ENCODE results near the gene EFCC1. TPM values are rescaled to one million over a fixed set of nuclear protein-coding genes. Genes with fewer than 3 reads are reported as not detected.

The EFCC1 gene
- total RNA-seq, 1 experiment from 2014 or later = 0.39 TPM

DNA sequence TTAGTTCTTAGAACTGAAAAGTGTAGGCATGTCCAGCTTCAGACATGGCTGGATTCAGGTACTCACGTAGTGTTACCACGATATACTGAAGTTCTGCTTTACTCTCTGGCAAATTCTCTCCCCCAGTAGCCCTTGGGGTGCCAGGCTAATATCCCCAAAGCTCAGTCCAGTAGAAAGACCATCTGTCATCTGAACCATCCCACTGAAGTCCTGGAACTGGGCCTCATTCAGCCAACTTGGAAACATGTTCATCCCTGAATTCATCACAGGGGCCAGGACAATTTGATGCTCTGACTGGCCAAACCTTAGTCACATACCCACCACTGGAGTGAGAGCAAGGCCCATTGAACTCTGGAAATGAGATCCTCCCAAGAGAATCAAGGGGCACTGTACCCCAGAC lies 8.2 kb downstream of the EFCC1 start:
- TF ChIP-seq, protein P1, sequence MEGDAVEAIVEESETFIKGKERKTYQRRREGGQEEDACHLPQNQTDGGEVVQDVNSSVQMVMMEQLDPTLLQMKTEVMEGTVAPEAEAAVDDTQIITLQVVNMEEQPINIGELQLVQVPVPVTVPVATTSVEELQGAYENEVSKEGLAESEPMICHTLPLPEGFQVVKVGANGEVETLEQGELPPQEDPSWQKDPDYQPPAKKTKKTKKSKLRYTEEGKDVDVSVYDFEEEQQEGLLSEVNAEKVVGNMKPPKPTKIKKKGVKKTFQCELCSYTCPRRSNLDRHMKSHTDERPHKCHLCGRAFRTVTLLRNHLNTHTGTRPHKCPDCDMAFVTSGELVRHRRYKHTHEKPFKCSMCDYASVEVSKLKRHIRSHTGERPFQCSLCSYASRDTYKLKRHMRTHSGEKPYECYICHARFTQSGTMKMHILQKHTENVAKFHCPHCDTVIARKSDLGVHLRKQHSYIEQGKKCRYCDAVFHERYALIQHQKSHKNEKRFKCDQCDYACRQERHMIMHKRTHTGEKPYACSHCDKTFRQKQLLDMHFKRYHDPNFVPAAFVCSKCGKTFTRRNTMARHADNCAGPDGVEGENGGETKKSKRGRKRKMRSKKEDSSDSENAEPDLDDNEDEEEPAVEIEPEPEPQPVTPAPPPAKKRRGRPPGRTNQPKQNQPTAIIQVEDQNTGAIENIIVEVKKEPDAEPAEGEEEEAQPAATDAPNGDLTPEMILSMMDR (IDR thresholded peaks at IDR 0.05; ENCODE audit: insufficient read depth in 1 of 2, low read depth in 1 of 2, low read length in 1 of 2, severe bottlenecking in 1 of 2, unreplicated experiment in 1 of 2) = no peak
- no TSS peak for BruUV-seq (replicated peaks)
- Mint-ChIP-seq H3K27me3 (ENCODE audit: insufficient read depth, unreplicated experiment) (no peaks in the 10 kb centered on the region), H3K27ac (ENCODE audit: unreplicated experiment) (no peak overlapping the region), H3K4me1 (ENCODE audit: low read depth, unreplicated experiment) (peaks cover 15% of the 10 kb centered on the region), H3K9me3 (ENCODE audit: unreplicated experiment) (no peaks in the 10 kb centered on the region), H3K36me3 (ENCODE audit: insufficient read depth, unreplicated experiment) (no peaks in the 10 kb centered on the region), H3K4me3 (ENCODE audit: unreplicated experiment) (no peak overlapping the region)
- Histone ChIP-seq H3K9me3 (no peaks in the 10 kb centered on the region), H3K27me3 (replicated peaks; ENCODE audit: control insufficient read depth, insufficient read depth, low read length) (no peaks in the 10 kb centered on the region), H3K36me3 (ENCODE audit: control insufficient read depth, insufficient read depth, low read length) (no peaks in the 10 kb centered on the region), H3K4me1 (no peaks in the 10 kb centered on the region), H3K4me3 (ENCODE audit: low read depth, low read length) (no peak overlapping the region)
- ChIA-PET POLR2A (interaction anchor here (1.0 kb wide), 1 partner anchor 15 kb away, joined by 3 read pairs; the partner anchor contains the start of gene CFAP92), CTCF (no interaction called here)
- intact Hi-C loops (cut with micrococcal nuclease; ENCODE audit: unreplicated experiment) = no loop called here
- DNase-seq = no peak

DNA sequence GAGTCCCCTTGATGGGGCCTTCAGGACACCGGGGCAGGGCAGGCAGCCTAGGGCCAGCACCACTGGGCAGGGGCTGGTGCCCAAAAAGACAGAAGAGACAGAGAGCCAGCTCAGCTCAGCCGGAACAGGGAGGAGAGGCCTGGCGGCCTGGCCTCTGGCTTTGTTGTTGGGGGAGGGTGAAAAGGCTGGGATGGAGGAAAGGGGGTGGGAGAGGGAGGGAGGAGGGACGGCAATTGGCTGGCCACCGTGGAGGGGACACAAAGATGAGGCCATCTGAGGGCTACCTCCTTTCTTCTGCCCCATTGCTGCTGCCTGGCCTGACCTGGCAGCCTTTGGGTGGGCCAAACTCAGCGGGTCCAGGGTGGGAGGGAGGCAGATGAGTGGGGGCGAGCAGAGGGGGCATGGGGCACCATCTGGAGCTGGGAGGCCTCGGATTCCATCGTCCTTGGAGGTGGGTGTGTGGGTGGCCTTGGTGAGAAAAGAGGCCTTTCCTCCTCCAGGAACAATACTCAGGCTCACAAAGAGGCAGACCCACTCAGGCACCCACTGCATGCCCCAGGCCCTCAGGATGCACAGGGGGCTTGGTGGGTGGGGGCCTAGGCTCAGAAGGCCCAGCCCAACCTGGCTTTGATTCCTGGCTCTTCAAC lies 9.3 kb downstream of the EFCC1 start:
- Histone ChIP-seq H3K36me3 (ENCODE audit: control insufficient read depth, insufficient read depth, low read length) (no peaks in the 10 kb centered on the region), H3K4me3 (ENCODE audit: low read depth, low read length) (no peak overlapping the region), H3K27me3 (replicated peaks; ENCODE audit: control insufficient read depth, insufficient read depth, low read length) (no peaks in the 10 kb centered on the region), H3K9me3 (no peaks in the 10 kb centered on the region), H3K4me1 (no peaks in the 10 kb centered on the region)
- intact Hi-C loops (cut with micrococcal nuclease; ENCODE audit: unreplicated experiment) = loop anchor here (2.0 kb wide), 1 partner anchor 16 kb away; no protein-coding TSS in a partner anchor
- no peak overlapping the region for H3K27ac Mint-ChIP-seq (ENCODE audit: unreplicated experiment)
- POLR2A ChIA-PET = no interaction called here
- TF ChIP-seq, protein P1 (IDR thresholded peaks at IDR 0.05; ENCODE audit: insufficient read depth in 1 of 2, low read depth in 1 of 2, low read length in 1 of 2, severe bottlenecking in 1 of 2, unreplicated experiment in 1 of 2) = no peak
- BruUV-seq (replicated peaks) = no TSS peak
- CTCF ChIA-PET = no interaction called here
- H3K9me3 Mint-ChIP-seq (ENCODE audit: unreplicated experiment) = no peaks in the 10 kb centered on the region
- H3K4me3 Mint-ChIP-seq (ENCODE audit: unreplicated experiment) = no peak overlapping the region
- H3K4me1 Mint-ChIP-seq (ENCODE audit: low read depth, unreplicated experiment) = peaks cover 8% of the 10 kb centered on the region
- H3K36me3 Mint-ChIP-seq (ENCODE audit: insufficient read depth, unreplicated experiment) = no peaks in the 10 kb centered on the region
- H3K27me3 Mint-ChIP-seq (ENCODE audit: insufficient read depth, unreplicated experiment) = no peaks in the 10 kb centered on the region
- DNase-seq = no peak

DNA sequence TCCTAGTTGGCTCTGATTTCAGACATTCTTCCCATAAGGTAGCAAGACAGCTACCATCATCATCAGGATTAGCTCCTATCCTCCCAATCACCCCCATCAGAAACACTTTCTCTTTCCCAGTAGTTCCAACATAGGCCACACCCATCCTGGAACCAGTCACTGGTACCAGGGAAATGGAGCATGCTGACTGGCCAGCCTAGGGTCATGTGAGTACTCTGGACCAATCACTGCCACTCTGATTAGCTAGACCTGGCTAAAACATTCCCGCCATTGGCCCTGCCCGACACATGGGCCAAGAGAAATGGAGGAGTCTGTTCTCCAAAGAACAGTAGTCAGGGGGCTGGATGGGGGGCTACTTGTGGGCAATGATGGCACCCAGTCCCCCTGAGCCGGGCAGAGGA lies 12.4 kb downstream of the EFCC1 start:
- POLR2A ChIA-PET = no interaction called here
- Mint-ChIP-seq H3K4me3 (ENCODE audit: unreplicated experiment) (no peak overlapping the region), H3K9me3 (ENCODE audit: unreplicated experiment) (no peaks in the 10 kb centered on the region), H3K27me3 (ENCODE audit: insufficient read depth, unreplicated experiment) (no peaks in the 10 kb centered on the region), H3K4me1 (ENCODE audit: low read depth, unreplicated experiment) (no peaks in the 10 kb centered on the region), H3K27ac (ENCODE audit: unreplicated experiment) (no peak overlapping the region), H3K36me3 (ENCODE audit: insufficient read depth, unreplicated experiment) (no peaks in the 10 kb centered on the region)
- peaks cover 11% of the 10 kb centered on the region; the same call in 1 of the 2 replicates for H3K4me1 ChIP-seq
- H3K36me3 ChIP-seq (ENCODE audit: control insufficient read depth, insufficient read depth, low read length) = no peaks in the 10 kb centered on the region
- BruUV-seq (replicated peaks) = no TSS peak
- no peak for DNase-seq
- H3K27me3 ChIP-seq (replicated peaks; ENCODE audit: control insufficient read depth, insufficient read depth, low read length) = no peaks in the 10 kb centered on the region
- no peak overlapping the region for H3K4me3 ChIP-seq (ENCODE audit: low read depth, low read length)
- CTCF ChIA-PET = interaction anchor here (1.3 kb wide), 1 partner anchor 43 kb away, joined by 6 read pairs; no protein-coding TSS in a partner anchor
- TF ChIP-seq, protein P1 (IDR thresholded peaks at IDR 0.05; ENCODE audit: insufficient read depth in 1 of 2, low read depth in 1 of 2, low read length in 1 of 2, severe bottlenecking in 1 of 2, unreplicated experiment in 1 of 2) = no peak
- H3K9me3 ChIP-seq = no peaks in the 10 kb centered on the region
- intact Hi-C loops (cut with micrococcal nuclease; ENCODE audit: unreplicated experiment) = no loop called here
